Hepatocyte (in vitro differentiated cells): Measurements from ENCODE around the gene FBXO2. TPM values are rescaled to one million over a fixed set of nuclear protein-coding genes. Genes with fewer than 3 reads are reported as not detected.

Source experiments
- DNase-seq: peaks from one replicate; pipeline ENCODE4 v3.0.0-alpha.2; 2016; ENCODE audit warnings: low spot score
- H2AFZ ChIP-seq: fragments of 200-600 bp; sonication (generic); 2 replicates; pipeline ENCODE4 v1.6.0; 2016; ENCODE audit warnings: antibody characterized with exemption, mild to moderate bottlenecking
- H3K27ac ChIP-seq: fragments of 200-600 bp; sonication (generic); 2 replicates; pipeline ENCODE4 v1.5.1; 2016; ENCODE audit warnings: mild to moderate bottlenecking
- H3K27me3 ChIP-seq: fragments of 200-600 bp; sonication (generic); 2 replicates; pipeline ENCODE4 v1.6.1; 2016
- H3K36me3 ChIP-seq: fragments of 200-600 bp; sonication (generic); replicated peaks from 2 replicates; pipeline ENCODE4 v1.5.1; 2016; ENCODE audit warnings: low read depth; ENCODE audit not compliant: insufficient read depth
- H3K4me1 ChIP-seq: fragments of 200-600 bp; sonication (generic); 2 replicates; pipeline ENCODE4 v1.5.1; 2016; ENCODE audit warnings: mild to moderate bottlenecking, moderate library complexity; ENCODE audit not compliant: insufficient read depth
- H3K4me2 ChIP-seq: fragments of 200-600 bp; sonication (generic); 2 replicates; pipeline ENCODE4 v1.6.0; 2016
- H3K4me3 ChIP-seq: fragments of 200-600 bp; sonication (generic); 2 replicates; pipeline ENCODE4 v1.5.1; 2016; ENCODE audit warnings: mild to moderate bottlenecking
- H3K79me2 ChIP-seq: fragments of 200-600 bp; sonication (generic); 2 replicates; pipeline ENCODE4 v1.6.0; 2017; ENCODE audit warnings: mild to moderate bottlenecking
- H3K9me2 ChIP-seq: fragments of 200-600 bp; sonication (generic); replicated peaks from 2 replicates; pipeline ENCODE4 v1.6.0; 2017; ENCODE audit warnings: mild to moderate bottlenecking; ENCODE audit not compliant: insufficient read depth
- H3K9me3 ChIP-seq: fragments of 200-600 bp; sonication (generic); 2 replicates; pipeline ENCODE4 v1.5.1; 2016; ENCODE audit warnings: low read depth, mild to moderate bottlenecking
- H4K20me1 ChIP-seq: fragments of 200-600 bp; sonication (generic); 2 replicates; pipeline ENCODE4 v1.6.0; 2016; ENCODE audit warnings: mild to moderate bottlenecking; ENCODE audit not compliant: insufficient read depth, poor library complexity, severe bottlenecking
- CTCF ChIP-seq: fragments of 200-600 bp; sonication (generic); IDR thresholded peaks from 2 replicates; pipeline ENCODE4 v1.5.1; 2016; ENCODE audit warnings: antibody characterized with exemption, mild to moderate bottlenecking; ENCODE audit not compliant: poor library complexity
- EZH2 ChIP-seq: fragments of 200-600 bp; sonication (generic); IDR thresholded peaks from 2 replicates; pipeline ENCODE4 v1.6.1; 2016; ENCODE audit warnings: antibody characterized with exemption, mild to moderate bottlenecking, borderline replicate concordance
- EZH2phosphoT487 ChIP-seq: fragments of 200-600 bp; sonication (generic); IDR thresholded peaks from one replicate; pipeline ENCODE4 v1.6.1; 2018; ENCODE audit warnings: antibody characterized with exemption, mild to moderate bottlenecking, low read depth, moderate library complexity; ENCODE audit not compliant: unreplicated experiment, severe bottlenecking
- WGBS: methylation state at CpG from one replicate; pipeline ENCODE4 v1.1.6; 2016; ENCODE audit warnings: low lambda C conversion rate; ENCODE audit errors: missing lambda C conversion rate; 5-methylcytosine and 5-hydroxymethylcytosine counted together
- polyA plus RNA-seq: library from polyadenylated mRNA; unstranded; fragments of >200 nt; fragmentation: Nextera tagmentation; extraction: Ambion mirVana; gene quantifications from 2 replicates; pipeline ENCODE4 v1.2.1, GENCODE V29; 2016
- total RNA-seq: library from RNA; depleted of rRNA; stranded (reverse); fragments of >200 nt; gene quantifications from 2 replicates; pipeline ENCODE4 v1.2.3, GENCODE V29; 2014

Gene FBXO2
- total and polyA plus RNA-seq, 2 experiments from 2014 or later: 134 to 339 TPM

GRCh38 chr1:11620405-11620804, 33.8 kb downstream of the FBXO2 start:
- Histone ChIP-seq H3K27ac (no peak overlapping the region), H3K4me2 (no peak overlapping the region), H3K36me3 (no peaks in the 10 kb centered on the region), H3K79me2 (no peaks in the 10 kb centered on the region), H4K20me1 (no peaks in the 10 kb centered on the region), H3K9me2 (no peaks in the 10 kb centered on the region), H3K27me3 (no peaks in the 10 kb centered on the region), H3K4me1 (no peaks in the 10 kb centered on the region), H3K4me3 (no peak overlapping the region), H2AFZ (no peak overlapping the region), H3K9me3 (no peaks in the 10 kb centered on the region)
- TF ChIP-seq EZH2 (no peak), CTCF (no peak), EZH2phosphoT487 (no peak)
- 70% methylated on average over 12 of the region's 12 CpGs for WGBS
- no peak for DNase-seq

GRCh38 chr1:11617741-11618140, 36.5 kb downstream of the FBXO2 start:
- no peaks in the 10 kb centered on the region for H4K20me1 ChIP-seq
- no peaks in the 10 kb centered on the region for H3K79me2 ChIP-seq
- H3K4me1 ChIP-seq: no peaks in the 10 kb centered on the region
- H3K4me2 ChIP-seq: no peak overlapping the region
- H3K4me3 ChIP-seq: no peak overlapping the region
- no peaks in the 10 kb centered on the region for H3K9me3 ChIP-seq
- H3K27ac ChIP-seq: no peak overlapping the region
- 89% methylated on average over 2 of the region's 2 CpGs for WGBS
- H3K27me3 ChIP-seq: no peaks in the 10 kb centered on the region
- H3K36me3 ChIP-seq: no peaks in the 10 kb centered on the region
- no peak overlapping the region for H2AFZ ChIP-seq
- H3K9me2 ChIP-seq: no peaks in the 10 kb centered on the region
- no peak for DNase-seq
- TF ChIP-seq CTCF: no peak

- no peak overlapping the region for H3K4me2 ChIP-seq
- no peaks in the 10 kb centered on the region for H3K9me3 ChIP-seq
- H2AFZ ChIP-seq: no peak overlapping the region
- no peaks in the 10 kb centered on the region for H3K4me1 ChIP-seq
- no peak overlapping the region for H3K4me3 ChIP-seq
- WGBS: 78% methylated on average over 7 of the region's 7 CpGs
- H3K27me3 ChIP-seq: no peaks in the 10 kb centered on the region
- H4K20me1 ChIP-seq: no peaks in the 10 kb centered on the region
- H3K79me2 ChIP-seq: no peaks in the 10 kb centered on the region
- no peak for DNase-seq
- no peak overlapping the region for H3K27ac ChIP-seq
- H3K9me2 ChIP-seq: no peaks in the 10 kb centered on the region
- no peaks in the 10 kb centered on the region for H3K36me3 ChIP-seq
- TF ChIP-seq EZH2phosphoT487 (no peak), EZH2 (no peak), CTCF (no peak)
Observed at GRCh38 chr1:11617314-11617713, 36.9 kb downstream of the FBXO2 start.

- Histone ChIP-seq H3K4me2 (no peak overlapping the region), H3K27me3 (no peaks in the 10 kb centered on the region), H4K20me1 (no peaks in the 10 kb centered on the region), H3K79me2 (no peaks in the 10 kb centered on the region), H3K4me1 (no peaks in the 10 kb centered on the region), H3K36me3 (no peaks in the 10 kb centered on the region), H3K9me3 (no peaks in the 10 kb centered on the region), H3K9me2 (no peaks in the 10 kb centered on the region), H3K27ac (no peak overlapping the region), H3K4me3 (no peak overlapping the region), H2AFZ (no peak overlapping the region)
- no peak for DNase-seq
- 90% methylated on average over 6 of the region's 7 CpGs for WGBS
- TF ChIP-seq EZH2 (no peak), EZH2phosphoT487 (no peak)
Observed at GRCh38 chr1:11616766-11617165, 37.5 kb downstream of the FBXO2 start.
